B cell (primary cell): ENCODE results near the gene TEX13B. TPM values are rescaled to one million over a fixed set of nuclear protein-coding genes. Genes with fewer than 3 reads are reported as not detected.

Experiments
- ATAC-seq: fragments of 200-7000 bp; cut with Tn5 transposase; one replicate; pipeline ENCODE4 v1.10.0; 2021; ENCODE audit warnings: low read depth, mild to moderate bottlenecking, moderate number of reproducible peaks, moderate library complexity
- CTCF ChIA-PET: fragments of 350-600 bp; sonication (Branson Sonifier 250); formaldehyde crosslinking; loops from one replicate; lab custom pipeline; 2021; ENCODE audit warnings: antibody characterized with exemption, inconsistent platforms; lab: Charles Lee
- POLR2A ChIA-PET: fragments of 350-600 bp; sonication (Branson Sonifier 250); formaldehyde crosslinking; loops from one replicate; lab custom pipeline; 2021; ENCODE audit warnings: antibody characterized with exemption; lab: Charles Lee
- DNase-seq: peaks from one replicate; pipeline ENCODE4 v3.0.0; 2013
- H2AFZ ChIP-seq: 2 replicates; pipeline ENCODE4 v1.6.1; 2012; ENCODE audit warnings: mild to moderate bottlenecking, low read depth, low read length; ENCODE audit not compliant: insufficient read depth, poor library complexity, severe bottlenecking
- H3K27ac ChIP-seq, 2 donors: 1 replicate in 1 of 2; 2 replicates in 1 of 2; pipeline ENCODE4 v1.5.1; 2012 to 2013; ENCODE audit warnings: low read length in 2 of 2, mild to moderate bottlenecking in 2 of 2, moderate library complexity in 1 of 2
- H3K27me3 ChIP-seq, 4 experiments: fragments of 200-600 bp in 1 of 4; sonication (generic) in 1 of 4; replicated peaks in 1 of 4; 1 replicate in 2 of 4; 2 replicates in 2 of 4; pipeline versions ENCODE4 v1.6.1 to v1.7.0; 2013 to 2016; ENCODE audit warnings: low read length in 3 of 4, mild to moderate bottlenecking in 2 of 4, mixed read lengths in 1 of 4, moderate library complexity in 1 of 4; ENCODE audit not compliant: insufficient read depth in 4 of 4, control insufficient read depth in 3 of 4; ENCODE audit errors: control extremely low read depth in 1 of 4
- H3K36me3 ChIP-seq, 2 experiments: replicated peaks in 1 of 2; 1 replicate in 1 of 2; 2 replicates in 1 of 2; pipeline versions ENCODE4 v1.6.1 to v1.7.1; 2013; ENCODE audit warnings: low read length in 1 of 2; ENCODE audit not compliant: insufficient read depth in 2 of 2, control insufficient read depth in 1 of 2; ENCODE audit errors: control extremely low read depth in 1 of 2, extremely low read depth in 1 of 2
- H3K4me1 ChIP-seq, 2 donors: fragments of 200-600 bp in 1 of 2; sonication (generic) in 1 of 2; 1 replicate in 1 of 2; 2 replicates in 1 of 2; pipeline versions ENCODE4 v1.5.1 to v1.6.1; 2013 to 2017; ENCODE audit warnings: low read length in 2 of 2; ENCODE audit not compliant: control insufficient read depth in 2 of 2, insufficient read depth in 2 of 2
- H3K4me2 ChIP-seq: replicated peaks from 2 replicates; pipeline ENCODE3; 2012; ENCODE audit warnings: mild to moderate bottlenecking, low read depth, low read length; ENCODE audit not compliant: poor library complexity, severe bottlenecking
- H3K4me3 ChIP-seq, 5 experiments: fragments of 200-600 bp in 1 of 5; sonication (generic) in 1 of 5; 1 replicate in 3 of 5; 2 replicates in 2 of 5; pipeline versions ENCODE4 v1.5.1 to v1.7.0; 2011 to 2016; ENCODE audit warnings: low read length in 4 of 5, mild to moderate bottlenecking in 4 of 5, low read depth in 2 of 5, control low read depth in 1 of 5, moderate library complexity in 1 of 5; ENCODE audit not compliant: insufficient read depth in 1 of 5; ENCODE audit errors: control extremely low read depth in 1 of 5, extremely low read depth in 1 of 5
- H3K79me2 ChIP-seq: fragments of 200-600 bp; sonication (generic); one replicate; pipeline ENCODE4 v1.6.0; 2016; ENCODE audit warnings: low read length; ENCODE audit not compliant: control insufficient read depth, insufficient read depth
- H3K9ac ChIP-seq: fragments of 200-600 bp; sonication (generic); 2 replicates; pipeline ENCODE4 v1.6.1; 2017; ENCODE audit warnings: mild to moderate bottlenecking, low read length, moderate library complexity
- H3K9me3 ChIP-seq, 3 donors: one replicate each; pipeline versions ENCODE4 v1.6.1 to v1.7.1; 2013; ENCODE audit warnings: low read length in 2 of 3; ENCODE audit not compliant: control insufficient read depth in 2 of 3, insufficient read depth in 1 of 3; ENCODE audit errors: control extremely low read depth in 1 of 3
- H4K20me1 ChIP-seq: 2 replicates; pipeline ENCODE4 v1.6.0; 2012; ENCODE audit warnings: mild to moderate bottlenecking, low read length; ENCODE audit not compliant: insufficient read depth, control insufficient read depth, poor library complexity, severe bottlenecking
- H3K27ac Mint-ChIP-seq: one replicate; pipeline ENCODE4 v1.8.0; 2021; ENCODE audit warnings: mixed read lengths
- H3K27me3 Mint-ChIP-seq: one replicate; pipeline ENCODE4 v1.8.0; 2021; ENCODE audit warnings: mixed read lengths
- H3K4me1 Mint-ChIP-seq: one replicate; pipeline ENCODE4 v1.8.0; 2021; ENCODE audit warnings: mixed read lengths
- H3K4me3 Mint-ChIP-seq: one replicate; pipeline ENCODE4 v1.8.0; 2021; ENCODE audit warnings: mixed read lengths
- H3K9me3 Mint-ChIP-seq: one replicate; pipeline ENCODE4 v1.8.0; 2022; ENCODE audit warnings: mixed read lengths; ENCODE audit not compliant: insufficient read depth
- EZH2 ChIP-seq: IDR thresholded peaks from 2 replicates; pipeline ENCODE4 v1.6.1; 2012; ENCODE audit warnings: borderline replicate concordance, low read depth, mild to moderate bottlenecking, moderate library complexity, low read length; ENCODE audit not compliant: insufficient read depth, poor library complexity, severe bottlenecking
- WGBS: methylation state at CpG from one replicate; pipeline ENCODE4 v1.1.5; 2013; ENCODE audit warnings: missing lambda C conversion rate; ENCODE audit not compliant: insufficient coverage; 5-methylcytosine and 5-hydroxymethylcytosine counted together
- intact Hi-C: fragments of 100-400 bp; cut with micrococcal nuclease; formaldehyde crosslinking; loops from one replicate; pipeline ENCODE4 v1.10.0; 2022
- polyA plus RNA-seq: library from polyadenylated mRNA; depleted of rRNA; stranded (reverse); fragments of >200 nt; gene quantifications from 2 replicates; pipeline ENCODE4 v1.2.3, GENCODE V29; 2012
- total RNA-seq, 2 donors: library from RNA; stranded (reverse); fragments of 120-200 nt in 1 of 2; gene quantifications; 1 replicate in 1 of 2; 2 replicates in 1 of 2; pipeline versions ENCODE4 v1.2.3 to v1.2.4, GENCODE V29; 2013 to 2022
- TF ChIP-seq, protein P1 (sequence below): fragments of 200-600 bp; IDR thresholded peaks from one replicate; pipeline ENCODE4 v1.8.0; 2022; ENCODE audit warnings: antibody characterized with exemption, mild to moderate bottlenecking

The TEX13B gene
- total and polyA plus RNA-seq, 2 donors (not counting 1 experiment from before 2014, with no cell fraction given), result not detected

- no peaks in the 10 kb centered on the region for H4K20me1 ChIP-seq
- Mint-ChIP-seq H3K27me3 (peaks cover 8% of the 10 kb centered on the region), H3K4me1 (no peaks in the 10 kb centered on the region), H3K4me3 (no peak overlapping the region), H3K27ac (no peak overlapping the region), H3K9me3 (no peaks in the 10 kb centered on the region)
- H3K27me3 ChIP-seq, result peaks cover 0 to 5% (median 0%) of the 10 kb centered on the region in 4 experiments
- intact Hi-C loops, result no loop called here
- H2AFZ ChIP-seq, result no peak overlapping the region
- H3K36me3 ChIP-seq, result no peaks in the 10 kb centered on the region
- ATAC-seq (no peak), DNase-seq (no peak)
- no peak overlapping the region for H3K27ac ChIP-seq
- no peak overlapping the region for H3K4me3 ChIP-seq
- H3K9me3 ChIP-seq, result no peaks in the 10 kb centered on the region
- no peak overlapping the region for H3K4me2 ChIP-seq
- H3K4me1 ChIP-seq, result no peaks in the 10 kb centered on the region
- CTCF ChIA-PET, result no interaction called here
- POLR2A ChIA-PET, result no interaction called here
- WGBS, result 9% methylated on average over 21 of the region's 48 CpGs
- no peak overlapping the region for H3K9ac ChIP-seq
- H3K79me2 ChIP-seq, result no peaks in the 10 kb centered on the region
- no peak for TF ChIP-seq EZH2
- TF ChIP-seq, protein P1, sequence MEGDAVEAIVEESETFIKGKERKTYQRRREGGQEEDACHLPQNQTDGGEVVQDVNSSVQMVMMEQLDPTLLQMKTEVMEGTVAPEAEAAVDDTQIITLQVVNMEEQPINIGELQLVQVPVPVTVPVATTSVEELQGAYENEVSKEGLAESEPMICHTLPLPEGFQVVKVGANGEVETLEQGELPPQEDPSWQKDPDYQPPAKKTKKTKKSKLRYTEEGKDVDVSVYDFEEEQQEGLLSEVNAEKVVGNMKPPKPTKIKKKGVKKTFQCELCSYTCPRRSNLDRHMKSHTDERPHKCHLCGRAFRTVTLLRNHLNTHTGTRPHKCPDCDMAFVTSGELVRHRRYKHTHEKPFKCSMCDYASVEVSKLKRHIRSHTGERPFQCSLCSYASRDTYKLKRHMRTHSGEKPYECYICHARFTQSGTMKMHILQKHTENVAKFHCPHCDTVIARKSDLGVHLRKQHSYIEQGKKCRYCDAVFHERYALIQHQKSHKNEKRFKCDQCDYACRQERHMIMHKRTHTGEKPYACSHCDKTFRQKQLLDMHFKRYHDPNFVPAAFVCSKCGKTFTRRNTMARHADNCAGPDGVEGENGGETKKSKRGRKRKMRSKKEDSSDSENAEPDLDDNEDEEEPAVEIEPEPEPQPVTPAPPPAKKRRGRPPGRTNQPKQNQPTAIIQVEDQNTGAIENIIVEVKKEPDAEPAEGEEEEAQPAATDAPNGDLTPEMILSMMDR, result no peak
These were observed 46.3 kb downstream of the TEX13B start for GRCh38 chrX:107935664-107936433.

GRCh38 chrX:107935200-107935599 is 47.0 kb downstream of the TEX13B start:
- 57% methylated on average over 5 of the region's 7 CpGs for WGBS
- Mint-ChIP-seq H3K27me3 (peaks cover 8% of the 10 kb centered on the region), H3K4me3 (no peak overlapping the region), H3K27ac (no peak overlapping the region), H3K9me3 (no peaks in the 10 kb centered on the region), H3K4me1 (no peaks in the 10 kb centered on the region)
- Histone ChIP-seq H4K20me1 (no peaks in the 10 kb centered on the region), H3K4me3 (no peak overlapping the region), H3K9me3 (no peaks in the 10 kb centered on the region), H3K9ac (no peak overlapping the region), H3K27ac (no peak overlapping the region), H3K4me2 (no peak overlapping the region), H3K36me3 (no peaks in the 10 kb centered on the region), H3K79me2 (no peaks in the 10 kb centered on the region), H3K4me1 (no peaks in the 10 kb centered on the region), H2AFZ (no peak overlapping the region), H3K27me3 (peaks cover 0 to 5% (median 0%) of the 10 kb centered on the region in 4 experiments)
- no peak for TF ChIP-seq EZH2
- TF ChIP-seq, protein P1, result no peak
- POLR2A ChIA-PET, result no interaction called here
- intact Hi-C loops, result no loop called here
- DNase-seq (no peak), ATAC-seq (no peak)
- CTCF ChIA-PET, result no interaction called here
